Measurements from ENCODE around the gene WWC1. TPM values are rescaled to one million over a fixed set of nuclear protein-coding genes. Genes with fewer than 3 reads are reported as not detected.
"Not testable (repeated sequence)": the region's sequence is repeated elsewhere in the genome, so short reads cannot be mapped to it uniquely, and the experiment has no call there.

Gene WWC1
- total and polyA plus RNA-seq, 10 of the 15 experiments (the other 5 are each of a cell fraction or from before 2014, with no cell fraction given): 0.50 to 7.8 (median 2.5) TPM

DNA sequence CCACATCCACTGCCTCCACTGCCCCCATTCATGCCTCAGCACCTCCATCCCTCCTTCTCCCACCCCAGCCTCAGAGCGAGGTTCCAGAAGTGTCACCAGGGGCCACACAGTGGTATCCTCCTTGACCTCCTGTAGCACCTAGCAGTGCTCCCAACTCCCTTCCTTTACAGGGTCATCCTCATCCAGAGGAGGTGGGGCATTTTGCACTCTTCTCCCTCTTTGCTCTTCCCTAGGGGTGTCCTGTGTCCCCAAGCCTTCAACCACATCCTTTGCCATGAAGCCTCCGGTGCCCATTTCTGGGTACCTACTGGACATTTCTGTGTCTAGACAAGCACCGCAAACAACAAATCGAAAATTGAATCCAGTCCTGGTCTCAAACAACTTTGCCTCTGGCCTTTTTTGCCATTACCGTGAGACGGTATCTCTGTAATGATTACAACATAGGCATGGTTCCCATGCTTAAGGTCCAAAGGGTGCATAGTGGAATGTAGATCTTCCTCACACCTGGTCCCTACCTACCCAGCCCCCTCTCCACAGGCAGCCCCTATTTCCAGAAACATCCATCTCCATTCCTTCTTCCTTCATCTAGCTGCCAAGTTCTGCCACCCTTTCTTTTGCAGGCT lies 17.6 kb downstream of the WWC1 start (continued):
- TF ChIP-seq, protein P1, sequence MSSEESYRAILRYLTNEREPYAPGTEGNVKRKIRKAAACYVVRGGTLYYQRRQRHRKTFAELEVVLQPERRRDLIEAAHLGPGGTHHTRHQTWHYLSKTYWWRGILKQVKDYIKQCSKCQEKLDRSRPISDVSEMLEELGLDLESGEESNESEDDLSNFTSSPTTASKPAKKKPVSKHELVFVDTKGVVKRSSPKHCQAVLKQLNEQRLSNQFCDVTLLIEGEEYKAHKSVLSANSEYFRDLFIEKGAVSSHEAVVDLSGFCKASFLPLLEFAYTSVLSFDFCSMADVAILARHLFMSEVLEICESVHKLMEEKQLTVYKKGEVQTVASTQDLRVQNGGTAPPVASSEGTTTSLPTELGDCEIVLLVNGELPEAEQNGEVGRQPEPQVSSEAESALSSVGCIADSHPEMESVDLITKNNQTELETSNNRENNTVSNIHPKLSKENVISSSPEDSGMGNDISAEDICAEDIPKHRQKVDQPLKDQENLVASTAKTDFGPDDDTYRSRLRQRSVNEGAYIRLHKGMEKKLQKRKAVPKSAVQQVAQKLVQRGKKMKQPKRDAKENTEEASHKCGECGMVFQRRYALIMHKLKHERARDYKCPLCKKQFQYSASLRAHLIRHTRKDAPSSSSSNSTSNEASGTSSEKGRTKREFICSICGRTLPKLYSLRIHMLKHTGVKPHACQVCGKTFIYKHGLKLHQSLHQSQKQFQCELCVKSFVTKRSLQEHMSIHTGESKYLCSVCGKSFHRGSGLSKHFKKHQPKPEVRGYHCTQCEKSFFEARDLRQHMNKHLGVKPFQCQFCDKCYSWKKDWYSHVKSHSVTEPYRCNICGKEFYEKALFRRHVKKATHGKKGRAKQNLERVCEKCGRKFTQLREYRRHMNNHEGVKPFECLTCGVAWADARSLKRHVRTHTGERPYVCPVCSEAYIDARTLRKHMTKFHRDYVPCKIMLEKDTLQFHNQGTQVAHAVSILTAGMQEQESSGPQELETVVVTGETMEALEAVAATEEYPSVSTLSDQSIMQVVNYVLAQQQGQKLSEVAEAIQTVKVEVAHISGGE (CRISPR knock-in tag; IDR thresholded peaks at IDR 0.05): no peak

DNA sequence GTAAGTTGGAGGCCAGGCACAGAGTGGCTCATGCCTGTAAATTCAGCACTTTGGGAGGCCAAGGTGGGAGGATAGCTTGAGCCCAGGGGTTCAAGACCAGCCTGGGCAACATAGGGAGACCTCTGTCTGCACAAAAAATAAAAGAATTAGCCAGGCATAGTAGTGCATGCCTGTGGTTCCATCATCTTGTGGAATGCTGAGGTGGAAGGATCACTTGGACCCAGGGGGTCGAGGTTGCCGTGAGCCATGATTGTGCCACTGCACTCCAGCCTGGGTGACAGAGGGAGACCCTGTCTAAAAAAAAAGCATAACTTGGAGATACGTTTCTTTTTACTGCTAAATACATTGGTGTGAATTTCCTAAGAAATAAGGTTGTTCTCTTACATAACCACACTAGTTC lies 19.1 kb downstream of the WWC1 start:
- FAIRE-seq; H3K4me3 ChIP-seq; POLR2A ChIA-PET; H3K36me3 ChIP-seq (ENCODE audit: control insufficient read depth in 2 of 2, insufficient read depth in 2 of 2, low read length in 1 of 2); RAD21 ChIA-PET (ENCODE audit: unreplicated experiment); DNase-seq (ENCODE audit: low read depth, low spot score); in situ Hi-C loops (cut with MboI); ATAC-seq; intact Hi-C loops (cut with micrococcal nuclease; ENCODE audit: unreplicated experiment); H3K79me2 ChIP-seq (ENCODE audit: control insufficient read depth, insufficient read depth, low read length); H3K4me1 ChIP-seq (ENCODE audit: control insufficient read depth, insufficient read depth, low read length); SMC1A ChIA-PET (ENCODE audit: uncharacterized antibody, unreplicated experiment); H3K27me3 ChIP-seq (replicated peaks in 1 of 2; ENCODE audit: control insufficient read depth in 2 of 2, insufficient read depth in 2 of 2, low read length in 1 of 2); H3K9ac ChIP-seq (ENCODE audit: control insufficient read depth, insufficient read depth, low read length); BruUV-seq (replicated peaks); H2AFZ ChIP-seq (ENCODE audit: control insufficient read depth, low read depth, low read length); CTCF ChIA-PET; H3K27ac ChIP-seq (ENCODE audit: control insufficient read depth, insufficient read depth); H4K20me1 ChIP-seq (ENCODE audit: control insufficient read depth, insufficient read depth); H3K4me2 ChIP-seq (ENCODE audit: control insufficient read depth, insufficient read depth); H3K9me3 ChIP-seq (replicated peaks; ENCODE audit: control insufficient read depth, insufficient read depth, low read length): not testable (repeated sequence)
- WGBS (ENCODE audit: insufficient coverage, insufficient replicate concordance, low lambda C conversion rate, missing lambda C conversion rate): 41% methylated on average over 3 of the region's 3 CpGs
